SKM-1 (cell line): ENCODE measurements around the gene ADAM8.
A peak's percentile ranks its signal among the peaks of the same experiment; 100 is the strongest.
"Not testable (repeated sequence)": the region's sequence is repeated elsewhere in the genome, so short reads cannot be mapped to it uniquely, and the experiment has no call there.

Experiments used
- DNase-seq: peaks from one replicate; lab custom pipeline; 2025; ENCODE audit not compliant: unreplicated experiment; lab: John Stamatoyannopoulos, UW

ADAM8 gene

DNA sequence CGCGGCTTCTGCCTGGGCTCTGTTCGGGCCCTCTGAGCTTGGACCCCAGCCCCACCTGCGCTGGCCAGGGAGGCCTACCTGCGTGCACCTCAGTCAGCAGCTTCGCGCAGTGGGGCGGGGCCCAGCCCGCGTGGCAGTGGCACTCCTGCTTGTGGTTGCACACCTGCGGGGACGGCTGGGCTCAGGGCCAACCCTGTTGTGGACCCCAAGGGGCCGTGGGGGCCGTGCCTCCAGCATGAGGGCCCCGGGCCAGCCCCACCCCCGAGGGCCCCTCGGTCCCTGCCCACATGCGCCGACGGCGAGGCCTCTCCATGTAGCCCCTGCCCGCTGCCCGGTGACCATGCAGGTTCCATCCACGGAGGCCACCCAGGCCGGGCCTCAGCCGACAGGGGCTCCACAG is 7.3 kb downstream of the ADAM8 start:
- no peak for DNase-seq

DNA sequence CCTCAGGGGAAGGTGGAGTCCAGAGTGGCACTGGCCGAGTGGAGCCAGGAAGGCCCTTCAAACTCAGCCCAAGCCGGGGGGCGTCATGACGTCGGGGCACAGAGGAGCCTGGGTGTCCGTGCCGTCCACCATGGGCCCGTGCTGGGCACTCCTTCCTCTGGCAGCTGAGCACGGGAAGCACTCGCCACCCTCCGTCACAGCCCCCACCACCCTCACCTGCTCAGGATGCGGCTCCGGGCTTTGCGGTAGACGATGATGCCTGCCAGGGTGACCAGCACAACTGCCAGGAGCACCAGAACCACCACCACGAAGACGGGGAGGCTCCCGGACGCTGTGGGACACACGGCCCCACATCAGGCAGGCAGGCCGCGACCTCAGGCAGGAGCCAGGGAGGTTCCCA is 8.1 kb downstream of the ADAM8 start:
- DNase-seq, result no peak

DNA sequence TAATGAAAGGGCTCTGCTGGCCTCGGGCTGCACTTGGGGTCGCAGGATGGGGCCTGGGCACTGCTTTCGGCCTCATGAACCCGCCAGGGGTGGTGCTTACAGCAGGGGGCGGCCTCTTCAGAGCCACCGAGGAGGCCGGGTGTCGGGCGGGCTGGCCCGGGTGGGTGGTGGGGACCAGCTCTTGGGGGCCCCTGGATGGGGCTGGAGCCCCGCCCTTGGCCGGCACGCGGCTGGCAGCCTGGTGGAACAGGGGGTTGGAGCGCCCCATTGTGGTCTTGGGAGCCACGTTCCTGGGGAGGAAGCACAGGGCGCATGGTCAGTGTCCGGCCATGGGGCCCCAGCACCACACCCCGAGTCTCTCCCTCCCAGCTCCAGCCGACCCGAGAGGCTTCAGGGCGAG is 8.8 kb downstream of the ADAM8 start:
- no peak for DNase-seq

DNA sequence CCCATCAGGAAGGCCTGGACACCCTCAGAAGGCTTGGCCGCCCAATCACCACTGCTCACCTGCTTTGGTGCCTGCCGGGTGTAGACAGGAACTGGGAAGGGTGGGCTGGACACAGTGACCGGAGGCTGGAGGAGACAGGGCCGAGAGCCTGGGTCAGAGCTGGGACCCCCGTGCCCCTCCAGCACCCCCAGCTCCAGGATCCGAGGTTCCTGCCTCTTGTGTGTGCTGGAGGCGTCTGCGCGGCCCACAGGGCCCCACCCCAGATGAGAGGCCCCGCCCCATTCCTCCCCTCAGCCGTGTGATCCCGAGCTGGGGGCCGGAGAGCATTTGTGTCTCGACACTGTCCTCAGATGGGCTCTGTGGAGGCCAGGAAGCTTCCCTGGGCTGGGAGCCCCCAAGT is 9.4 kb downstream of the ADAM8 start:
- no peak for DNase-seq

DNA sequence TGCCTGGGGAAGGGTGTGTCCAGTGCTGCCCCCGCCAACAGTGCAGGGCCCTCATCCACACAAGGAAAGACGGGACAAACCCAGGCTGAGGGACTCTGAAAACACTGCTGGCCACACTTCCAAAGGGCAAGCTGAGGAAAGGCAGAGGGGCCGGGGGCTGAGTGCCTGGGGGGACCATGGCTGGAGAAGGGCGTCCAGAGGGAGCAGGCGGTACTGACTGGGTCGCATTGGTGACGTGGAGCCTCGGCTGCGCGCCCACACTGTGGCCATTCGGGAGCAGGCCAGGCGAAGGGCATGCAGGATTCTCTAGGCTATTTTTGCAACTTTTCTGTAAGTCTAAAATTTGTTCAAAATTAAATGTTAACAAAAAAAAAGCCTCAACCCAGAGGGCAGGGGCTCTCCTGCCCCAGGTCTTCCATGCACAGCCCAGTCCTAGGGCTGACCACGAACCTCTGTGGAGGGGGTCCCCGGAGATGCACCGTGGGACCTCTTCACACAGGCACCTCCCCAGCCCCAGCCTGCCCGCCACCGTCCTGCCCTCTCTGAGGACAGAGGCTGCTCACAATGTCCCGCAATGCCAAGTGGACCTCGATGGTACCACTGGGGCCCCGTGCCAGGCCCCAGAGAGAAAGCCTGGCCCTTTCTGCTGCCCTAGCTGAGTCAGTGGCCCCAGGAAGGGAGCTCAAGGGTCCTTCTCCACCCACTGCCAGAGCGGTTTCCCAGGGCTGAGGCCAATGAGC is 10.4 kb downstream of the ADAM8 start:
- no peak for DNase-seq

DNA sequence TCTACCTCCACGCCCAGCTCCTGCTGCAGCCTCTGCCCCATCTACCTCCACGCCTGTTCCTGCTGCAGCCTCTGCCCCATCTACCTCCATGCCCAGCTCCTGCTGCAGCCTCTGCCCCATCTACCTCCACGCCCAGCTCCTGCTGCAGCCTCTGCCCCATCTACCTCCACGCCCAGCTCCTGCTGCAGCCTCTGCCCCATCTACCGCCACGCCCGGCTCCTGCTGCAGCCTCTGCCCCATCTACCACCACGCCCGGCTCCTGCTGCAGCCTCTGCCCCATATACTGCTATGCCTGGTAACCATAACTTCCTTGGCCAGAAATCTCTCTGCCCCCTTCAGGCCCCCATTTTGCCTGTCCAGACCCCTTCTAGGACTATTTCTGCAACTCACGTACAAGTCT is 11.6 kb downstream of the ADAM8 start:
- not testable (repeated sequence) for DNase-seq

DNA sequence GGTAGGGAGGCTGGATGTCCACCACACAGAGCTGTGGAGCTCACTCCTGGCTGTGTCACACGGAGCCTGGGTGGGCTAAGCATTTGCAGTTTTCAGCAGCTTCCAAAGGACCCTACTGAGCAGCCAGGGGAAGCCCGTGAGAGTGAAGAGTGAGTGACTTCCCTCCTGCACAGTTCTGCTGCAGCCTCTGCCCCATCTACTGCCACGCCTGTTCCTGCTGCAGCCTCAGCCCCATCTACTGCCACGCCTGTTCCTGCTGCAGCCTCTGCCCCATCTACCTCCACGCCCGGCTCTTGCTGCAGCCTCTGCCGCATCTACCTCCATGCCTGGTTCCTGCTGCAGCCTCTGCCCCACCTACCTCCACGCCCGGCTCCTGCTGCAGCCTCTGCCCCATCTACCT is 12.2 kb downstream of the ADAM8 start:
- DNase-seq, result peak; percentile 21

DNA sequence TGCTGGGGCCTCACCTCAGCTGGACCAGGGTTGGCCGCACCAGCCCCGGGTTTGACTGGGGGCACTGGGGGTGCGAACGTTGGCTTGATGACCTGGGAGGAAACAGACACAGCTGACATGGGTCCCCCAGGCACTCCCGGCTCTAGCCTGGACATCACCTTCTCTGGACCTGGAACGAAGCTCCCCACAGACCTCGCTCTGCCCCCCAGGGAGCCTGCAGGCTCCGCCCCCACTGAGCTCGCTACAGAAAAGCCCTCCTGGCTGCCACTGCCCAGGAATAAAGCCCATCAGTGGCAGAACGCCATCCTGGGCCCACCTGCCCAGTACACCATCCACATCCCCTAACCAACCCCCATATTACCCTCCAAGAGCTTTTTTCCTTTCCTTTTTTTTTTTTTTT is 13.0 kb downstream of the ADAM8 start:
- no peak for DNase-seq

DNA sequence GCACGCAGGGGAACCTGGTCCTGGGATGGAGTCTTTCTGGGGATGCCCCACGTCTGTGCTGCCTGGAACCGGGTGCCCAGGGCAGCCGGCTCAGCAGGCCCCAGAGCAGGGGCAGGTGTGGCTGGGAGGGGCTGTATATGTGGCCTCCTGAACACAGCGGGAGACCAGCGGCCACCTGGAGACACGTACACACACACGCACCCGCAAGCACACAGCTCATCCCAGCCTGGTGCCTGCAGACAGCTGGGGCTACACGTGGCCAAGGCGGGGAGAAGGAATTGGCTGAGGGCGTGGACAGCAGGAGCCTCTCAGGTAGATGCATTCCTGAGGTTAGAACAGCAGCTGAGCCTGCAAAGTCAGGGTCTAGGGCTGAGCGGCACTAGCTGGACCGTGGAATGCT is 14.0 kb downstream of the ADAM8 start:
- DNase-seq, result no peak

DNA sequence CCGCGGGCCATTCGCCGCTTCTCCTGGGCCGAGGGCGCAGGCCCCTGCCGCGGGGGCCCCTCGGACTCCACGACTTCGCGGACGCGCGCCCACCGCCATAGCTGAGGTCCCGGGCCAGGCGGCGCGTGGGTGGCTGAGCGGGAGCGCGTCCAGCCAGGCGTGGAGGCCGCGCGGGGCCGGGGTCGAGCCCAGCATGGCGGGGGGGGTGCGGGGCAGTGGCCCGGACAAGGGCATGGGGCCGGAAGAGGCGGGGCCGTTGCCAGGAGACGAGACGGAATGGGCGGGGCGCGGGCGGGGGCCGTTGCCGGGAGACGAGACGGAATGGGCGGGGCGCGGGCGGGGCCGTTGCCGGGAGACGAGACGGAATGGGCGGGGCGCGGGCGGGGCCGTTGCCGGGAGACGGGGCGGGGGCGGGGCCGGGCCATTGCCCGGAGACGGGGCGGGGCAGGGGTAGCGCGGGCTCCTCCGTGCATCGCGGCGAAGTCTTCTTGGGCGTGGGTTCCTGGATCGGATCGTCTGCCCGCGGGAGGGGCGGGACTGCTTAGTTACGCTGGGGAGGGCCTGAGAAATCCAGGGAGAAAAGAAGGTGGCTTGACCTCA is 14.8 kb downstream of the ADAM8 start:
- DNase-seq, result peak; percentile 23

DNA sequence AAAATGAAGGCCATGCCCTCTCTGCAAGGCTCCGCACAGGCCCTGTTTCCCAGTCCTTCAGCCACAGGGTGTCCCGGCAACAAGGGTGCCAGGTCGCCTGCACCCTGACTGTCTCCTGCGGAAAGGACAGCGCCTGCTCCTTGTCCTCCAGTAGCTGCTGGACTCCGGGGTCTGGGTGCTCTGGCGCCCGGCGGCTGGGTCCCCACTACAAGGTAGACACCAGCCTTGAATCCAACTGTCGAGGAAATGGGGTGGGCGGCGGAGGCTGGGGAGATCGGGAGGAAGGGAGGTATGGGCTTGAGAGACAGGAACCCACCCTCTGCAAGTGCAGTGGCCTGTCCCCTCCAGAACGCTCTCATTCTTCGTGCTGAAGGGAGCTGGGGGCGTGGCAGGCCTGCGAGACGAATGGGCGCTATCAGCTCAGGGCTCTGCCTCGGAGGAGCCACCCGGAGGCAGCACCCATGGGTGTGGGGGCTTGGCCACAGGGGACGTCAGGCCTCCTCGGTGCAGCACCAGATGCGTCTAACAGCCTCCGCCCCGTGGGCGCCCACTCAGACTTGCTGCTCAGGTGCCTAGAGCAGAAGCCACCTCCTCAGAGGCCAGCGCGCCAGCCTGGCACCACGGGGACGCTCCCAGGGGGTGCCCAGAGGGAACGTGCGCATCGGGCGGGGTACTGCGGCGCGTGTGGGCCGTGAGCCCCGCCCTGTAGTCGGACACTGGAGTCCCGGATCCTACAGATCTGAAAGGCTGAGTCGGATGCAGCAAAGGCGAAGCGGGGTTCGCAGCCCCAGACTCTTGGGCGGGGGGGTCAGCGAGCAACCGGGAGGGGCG is 15.6 kb downstream of the ADAM8 start:
- no peak for DNase-seq

DNA sequence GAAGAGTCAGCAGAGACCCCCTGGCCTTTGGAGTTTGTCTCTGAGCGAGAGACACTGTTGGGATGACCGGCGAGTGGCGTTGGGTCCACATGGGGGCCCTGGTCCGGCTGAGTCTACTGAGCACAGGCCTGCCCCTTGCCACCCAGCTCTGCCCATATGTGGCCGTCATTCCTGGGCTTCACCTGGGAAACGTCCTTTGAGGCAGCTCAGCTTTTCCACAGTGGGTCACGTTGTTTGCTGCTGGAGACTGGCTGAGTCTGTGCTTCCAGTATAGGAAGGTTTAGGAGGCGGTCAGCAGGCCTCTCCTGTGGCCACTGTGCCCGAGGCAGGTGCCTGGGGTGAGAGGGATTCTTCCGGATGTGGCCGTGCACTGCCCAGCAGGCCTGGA is 17.1 kb downstream of the ADAM8 start:
- DNase-seq, result no peak

DNA sequence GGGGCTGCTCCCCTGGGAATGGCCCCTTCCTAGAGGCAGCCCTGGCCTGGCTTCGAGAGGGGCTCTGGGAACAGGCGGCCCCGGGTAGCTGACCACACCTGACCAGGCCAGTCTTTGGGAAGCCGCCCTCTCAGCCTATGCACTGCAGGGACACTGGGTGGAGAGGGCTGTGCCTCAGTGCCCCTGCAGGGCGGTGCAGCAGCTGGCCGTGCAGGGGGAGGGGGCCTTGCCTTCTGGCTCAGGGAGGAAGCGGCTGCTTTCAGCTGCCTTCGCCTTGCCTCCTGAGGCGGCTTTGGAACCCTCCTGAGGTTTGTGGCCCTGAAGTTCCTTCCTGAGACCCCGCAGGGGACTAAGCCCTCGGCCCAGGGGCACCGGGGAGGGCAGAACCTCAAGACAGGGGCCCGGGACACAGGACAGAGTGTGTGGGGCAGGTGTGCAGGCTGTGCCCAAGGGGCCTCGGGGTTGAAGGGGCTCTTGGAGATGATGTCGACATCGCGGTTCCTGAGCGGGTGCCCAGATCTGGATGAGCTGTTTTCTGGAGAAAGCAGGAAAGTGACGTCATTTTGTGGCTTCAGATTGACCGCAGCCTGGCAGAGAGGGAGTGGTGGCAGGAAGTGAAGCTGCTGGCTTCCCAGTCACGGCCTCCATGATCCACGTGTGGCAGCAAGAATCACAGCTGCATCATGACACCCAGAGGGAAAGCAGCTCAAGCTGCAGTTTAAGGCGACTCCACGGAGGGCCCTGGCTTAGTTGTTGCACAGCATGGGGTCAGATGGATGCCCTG is 17.7 kb downstream of the ADAM8 start:
- peak; percentile 91 for DNase-seq

DNA sequence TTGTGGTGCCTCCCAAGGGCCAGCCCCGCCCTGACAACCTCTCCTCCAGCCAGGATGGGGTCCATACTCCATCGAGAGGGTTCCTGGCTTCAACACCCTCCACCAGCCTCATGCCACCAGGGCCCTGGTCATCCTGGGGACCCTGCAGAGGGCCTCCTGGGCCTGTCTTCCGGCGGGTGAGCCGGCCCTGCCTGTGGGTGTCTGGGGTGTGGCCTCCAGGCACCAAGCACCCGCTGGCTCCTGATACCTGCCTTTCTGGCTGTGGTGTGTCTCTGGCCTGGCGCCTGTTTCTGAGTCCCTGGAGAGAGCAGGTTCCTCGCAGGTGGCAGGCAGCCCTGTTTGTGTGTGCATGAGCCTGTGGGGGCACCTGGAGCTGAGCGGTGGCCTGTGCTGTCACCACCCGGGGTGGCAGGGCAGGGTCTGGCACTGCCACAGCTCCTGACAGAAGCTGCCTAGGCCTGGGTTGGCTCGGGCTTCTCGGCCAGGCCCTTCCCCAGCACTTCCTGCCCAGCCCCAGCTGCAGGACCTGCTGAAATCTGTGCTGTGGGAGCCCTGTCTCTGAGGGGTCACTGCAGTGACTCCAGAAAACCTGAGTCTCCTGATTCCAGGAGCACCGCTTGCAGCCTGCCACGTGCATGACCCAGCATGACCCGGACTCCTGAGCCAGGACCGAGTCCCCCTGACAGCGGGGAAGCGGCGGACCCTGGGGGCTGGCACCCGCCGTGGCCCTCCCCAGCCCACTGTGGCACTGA is 18.4 kb downstream of the ADAM8 start:
- no peak for DNase-seq

DNA sequence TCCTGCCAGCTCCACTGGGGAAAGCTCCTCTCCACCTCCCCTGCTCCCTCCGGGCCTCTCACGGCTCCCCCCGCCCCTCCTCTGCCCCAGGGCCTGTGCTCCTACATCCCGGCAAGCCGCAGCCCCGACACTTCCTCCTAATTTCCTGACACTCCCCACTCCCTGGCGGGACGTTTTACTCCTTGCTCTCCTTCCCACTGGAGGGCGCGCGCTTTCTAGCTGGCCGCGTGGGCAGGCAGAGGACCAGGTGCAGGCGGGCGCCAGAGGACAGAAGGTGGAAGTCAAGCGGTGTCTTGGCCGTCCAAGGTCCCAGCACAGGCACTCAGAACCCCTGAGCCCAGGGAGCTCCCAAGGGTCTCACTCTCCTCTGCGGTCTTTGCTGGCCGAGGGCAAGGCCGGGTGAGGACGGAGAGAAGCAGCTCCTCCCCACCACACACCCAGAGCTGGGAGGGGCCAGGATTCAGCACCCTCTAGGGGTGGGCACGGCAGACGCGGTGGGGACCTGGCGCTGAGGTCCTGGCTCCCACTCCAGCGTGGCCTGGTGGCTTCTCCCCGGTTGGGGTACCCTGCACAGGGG is 19.1 kb downstream of the ADAM8 start:
- DNase-seq, result peak; percentile 37

DNA sequence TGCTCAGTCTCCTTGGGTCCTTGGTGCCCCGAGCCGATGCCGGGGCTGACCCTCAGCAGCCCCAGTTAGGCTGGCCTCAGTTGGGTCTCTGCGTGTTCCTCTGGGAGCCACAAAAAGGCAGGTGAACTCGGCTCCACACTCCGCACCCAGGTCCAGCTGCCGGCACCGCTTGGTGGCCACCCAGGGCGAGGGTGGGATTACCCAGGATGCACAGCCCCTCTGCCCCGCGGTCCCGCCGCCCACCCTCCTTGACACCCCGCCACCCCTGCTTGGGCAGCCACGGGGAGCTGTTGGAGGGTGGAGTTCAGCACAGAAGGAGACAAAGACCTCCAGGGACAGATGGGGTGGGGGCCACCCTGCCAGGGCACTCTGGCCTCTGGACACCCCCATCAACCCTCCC is 21.3 kb downstream of the ADAM8 start:
- DNase-seq, result no peak

DNA sequence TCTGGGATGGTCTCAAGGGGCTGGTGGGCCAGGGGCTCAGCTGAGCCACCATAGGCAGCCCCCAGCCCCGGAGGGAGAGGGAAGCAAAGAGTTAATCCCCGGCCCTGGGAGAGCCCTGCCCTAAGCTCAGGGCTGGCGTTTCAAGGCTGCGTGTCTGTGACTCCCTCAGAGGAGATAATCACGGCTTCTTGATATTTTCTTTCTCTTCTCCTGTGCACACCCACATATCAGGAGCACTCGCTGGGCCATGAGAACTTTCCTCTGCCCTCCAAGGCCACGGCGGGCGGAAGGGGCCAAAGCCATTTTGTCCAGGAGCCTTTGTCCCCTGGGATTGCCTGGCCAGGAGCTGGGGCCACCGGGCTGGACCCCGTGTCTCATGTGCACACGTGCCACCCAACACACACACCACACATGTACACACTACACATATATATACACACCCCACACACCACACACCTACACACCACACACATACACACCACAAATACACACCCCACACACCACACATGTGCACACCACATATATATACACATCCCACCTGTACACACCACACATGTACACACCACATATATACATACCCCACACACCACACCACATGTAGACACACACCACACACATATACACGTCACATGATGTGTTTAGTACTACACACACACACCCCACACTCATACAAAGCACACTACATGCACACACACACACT is 22.1 kb downstream of the ADAM8 start:
- no peak for DNase-seq

DNA sequence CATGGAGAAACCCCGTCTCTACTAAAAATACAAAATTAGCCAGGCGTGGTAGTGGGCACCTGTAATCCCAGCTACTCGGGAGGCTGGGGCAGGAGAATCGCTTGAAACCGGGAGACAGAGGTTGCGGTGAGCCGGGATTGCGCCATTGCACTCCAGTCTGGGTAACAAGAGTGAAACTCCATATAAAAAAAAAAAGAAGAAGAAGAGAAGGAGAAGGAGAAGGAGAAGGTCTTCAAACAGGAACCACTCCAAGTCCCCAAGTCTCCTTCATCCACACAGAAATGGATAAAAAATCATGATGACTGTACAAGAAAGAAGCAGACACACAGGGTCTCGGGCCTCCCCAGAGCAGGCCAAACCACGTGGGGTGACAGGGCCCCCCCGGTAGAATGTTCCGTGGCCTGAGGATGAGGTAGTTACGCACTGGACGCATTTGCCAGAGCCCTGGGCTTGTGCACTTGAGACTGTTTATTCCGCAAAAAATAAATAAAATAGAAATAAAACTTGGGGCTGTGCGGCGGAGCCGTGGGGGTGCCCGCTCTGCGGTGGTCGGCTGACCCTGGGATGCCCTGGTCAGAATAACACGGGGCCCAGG is 23.2 kb downstream of the ADAM8 start:
- DNase-seq, result no peak

DNA sequence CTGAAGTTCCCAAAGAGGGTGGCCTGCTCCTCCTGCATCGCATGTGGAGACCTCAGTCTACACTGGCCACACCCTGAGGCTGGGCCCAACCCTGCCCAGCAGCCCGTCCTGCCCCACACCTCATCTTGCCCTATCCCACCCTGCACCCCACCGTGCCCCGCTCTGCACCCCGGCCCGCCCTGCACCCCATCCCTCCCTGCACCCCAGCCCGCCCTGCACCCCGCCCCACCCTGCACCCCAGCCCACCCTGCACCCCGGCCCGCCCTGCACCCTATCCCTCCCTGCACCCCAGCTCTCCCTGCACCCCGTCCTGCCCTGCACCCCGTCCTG is 24.5 kb downstream of the ADAM8 start:
- DNase-seq, result no peak
